ENCODE results near the gene SSR3.
"Not testable (repeated sequence)": the region's sequence is repeated elsewhere in the genome, so short reads cannot be mapped to it uniquely, and the experiment has no call there.

GRCh38 chr3:156589806-156590205, 34.9 kb upstream of the SSR3 start:
- not testable (repeated sequence) for TF ChIP-seq CTCF (conservative IDR thresholded peaks at IDR 0.05 in 1 of 2, IDR thresholded peaks at IDR 0.05 in 1 of 2; ENCODE audit: extremely low read depth in 1 of 2, insufficient read depth in 1 of 2, low read depth in 1 of 2, low read length in 2 of 2); EZH2 (IDR thresholded peaks at IDR 0.05; ENCODE audit: borderline replicate concordance, low read length)
